GM23338 (cell line): ENCODE results near the gene DSG2. TPM values are rescaled to one million over a fixed set of nuclear protein-coding genes. Genes with fewer than 3 reads are reported as not detected.

ENCODE experiments used
- ATAC-seq: fragments of 200-7000 bp; cut with Tn5 transposase; 3 replicates; pipeline ENCODE4 v1.9.1; 2020
- DNase-seq: peaks from one replicate; pipeline ENCODE4 v3.0.0-alpha.2; 2015; ENCODE audit warnings: low spot score
- H2AFZ ChIP-seq: fragments of 200-600 bp; sonication (generic); 2 replicates; pipeline ENCODE4 v1.8.0; 2016; ENCODE audit warnings: antibody characterized with exemption, mild to moderate bottlenecking, moderate library complexity
- H3F3A ChIP-seq: fragments of 200-600 bp; sonication (generic); replicated peaks from 2 replicates; pipeline ENCODE4 v1.8.0; 2017; ENCODE audit warnings: antibody characterized with exemption, mixed run types, low read depth
- H3K27ac ChIP-seq: fragments of 200-600 bp; sonication (generic); 2 replicates; pipeline ENCODE4 v1.6.1; 2016; ENCODE audit warnings: low read depth
- H3K27me3 ChIP-seq: fragments of 200-600 bp; sonication (generic); 2 replicates; pipeline ENCODE4 v1.8.0; 2016; ENCODE audit warnings: mild to moderate bottlenecking, mixed run types, moderate library complexity; ENCODE audit not compliant: insufficient read depth
- H3K36me3 ChIP-seq: fragments of 200-600 bp; sonication (generic); 2 replicates; pipeline ENCODE4 v1.8.0; 2016; ENCODE audit warnings: mild to moderate bottlenecking; ENCODE audit not compliant: insufficient read depth
- H3K4me1 ChIP-seq: fragments of 200-600 bp; sonication (generic); 2 replicates; pipeline ENCODE4 v1.8.0; 2016; ENCODE audit warnings: mild to moderate bottlenecking, moderate library complexity; ENCODE audit not compliant: insufficient read depth
- H3K4me2 ChIP-seq: fragments of 200-600 bp; sonication (generic); 2 replicates; pipeline ENCODE4 v1.7.1; 2017; ENCODE audit warnings: mixed run types
- H3K4me3 ChIP-seq: fragments of 200-600 bp; sonication (generic); 2 replicates; pipeline ENCODE4 v1.6.1; 2016; ENCODE audit warnings: mixed run types
- H3K79me2 ChIP-seq: fragments of 200-600 bp; sonication (generic); replicated peaks from 2 replicates; pipeline ENCODE4 v1.8.0; 2017; ENCODE audit warnings: mild to moderate bottlenecking; ENCODE audit not compliant: insufficient read depth
- H3K9me2 ChIP-seq: fragments of 200-600 bp; sonication (generic); 2 replicates; pipeline ENCODE4 v1.8.0; 2017; ENCODE audit not compliant: insufficient read depth
- H4K20me1 ChIP-seq: fragments of 200-600 bp; sonication (generic); replicated peaks from 2 replicates; pipeline ENCODE4 v1.8.0; 2017; ENCODE audit warnings: mild to moderate bottlenecking; ENCODE audit not compliant: insufficient read depth
- H3K27ac Mint-ChIP-seq: 2 replicates; pipeline ENCODE4 v1.8.0; 2020; ENCODE audit warnings: inconsistent platforms, mild to moderate bottlenecking, moderate library complexity, mixed read lengths
- H3K27me3 Mint-ChIP-seq: 3 replicates; pipeline ENCODE4 v1.8.0; 2022; ENCODE audit warnings: low read depth, mild to moderate bottlenecking, moderate library complexity, mixed read lengths, inconsistent platforms; ENCODE audit not compliant: insufficient read depth, poor library complexity
- H3K36me3 Mint-ChIP-seq: 3 replicates; pipeline ENCODE4 v1.8.0; 2021; ENCODE audit warnings: low read depth, mild to moderate bottlenecking, inconsistent platforms, moderate library complexity, mixed read lengths
- H3K4me1 Mint-ChIP-seq: 3 replicates; pipeline ENCODE4 v1.8.0; 2020; ENCODE audit warnings: mild to moderate bottlenecking, inconsistent platforms, mixed read lengths
- H3K4me3 Mint-ChIP-seq: 3 replicates; pipeline ENCODE4 v1.8.0; 2021; ENCODE audit warnings: moderate library complexity, mild to moderate bottlenecking, inconsistent platforms, mixed read lengths
- H3K9me3 Mint-ChIP-seq: 3 replicates; pipeline ENCODE4 v1.8.0; 2020; ENCODE audit warnings: moderate library complexity, mild to moderate bottlenecking, inconsistent platforms, mixed read lengths
- CREB1 ChIP-seq: fragments of 250-450 bp; sonication (Bioruptor Pico); IDR thresholded peaks from 2 replicates; pipeline ENCODE4 v1.5.0; 2020; ENCODE audit warnings: low read depth, mild to moderate bottlenecking, moderate library complexity
- EZH2 ChIP-seq: fragments of 200-600 bp; sonication (generic); IDR thresholded peaks from one replicate; pipeline ENCODE4 v1.8.0; 2017; ENCODE audit warnings: antibody characterized with exemption, mild to moderate bottlenecking, low read depth; ENCODE audit not compliant: unreplicated experiment
- EZH2phosphoT487 ChIP-seq: fragments of 200-600 bp; sonication (generic); IDR thresholded peaks from one replicate; pipeline ENCODE4 v1.8.1; 2018; ENCODE audit warnings: antibody characterized with exemption; ENCODE audit not compliant: unreplicated experiment
- JUNB ChIP-seq: IDR thresholded peaks from one replicate; pipeline ENCODE4 v1.6.1; 2016; ENCODE audit warnings: antibody characterized with exemption; ENCODE audit not compliant: unreplicated experiment
- NANOG ChIP-seq: IDR thresholded peaks from 2 replicates; pipeline ENCODE4 v1.6.1; 2016; ENCODE audit warnings: antibody characterized with exemption, borderline replicate concordance
- POLR2AphosphoS5 ChIP-seq: IDR thresholded peaks from 2 replicates; pipeline ENCODE4 v1.6.1; 2016; ENCODE audit warnings: antibody characterized with exemption, low read depth
- REST ChIP-seq: IDR thresholded peaks from one replicate; pipeline ENCODE4 v1.6.1; 2018; ENCODE audit warnings: antibody characterized with exemption; ENCODE audit not compliant: unreplicated experiment
- STAT1 ChIP-seq: IDR thresholded peaks from one replicate; pipeline ENCODE4 v1.6.1; 2016; ENCODE audit warnings: antibody characterized with exemption; ENCODE audit not compliant: unreplicated experiment
- ZNF114 ChIP-seq: fragments of 250-450 bp; sonication (Bioruptor Pico); IDR thresholded peaks from 2 replicates; pipeline ENCODE4 v1.5.0; 2020; ENCODE audit warnings: mild to moderate bottlenecking, moderate library complexity
- ZNF331 ChIP-seq: fragments of 250-450 bp; sonication (Bioruptor Pico); IDR thresholded peaks from 2 replicates; pipeline ENCODE4 v1.5.0; 2020; ENCODE audit warnings: low read depth, mild to moderate bottlenecking, moderate library complexity
- polyA plus RNA-seq: library from polyadenylated mRNA; unstranded; fragments of >200 nt; fragmentation: Nextera tagmentation; extraction: Ambion mirVana; gene quantifications from 2 replicates; pipeline ENCODE4 v1.2.1, GENCODE V29; 2016
- total RNA-seq: library from RNA; depleted of rRNA; stranded (reverse); fragments of >200 nt; shearing (Covaris generic); gene quantifications from 2 replicates; pipeline ENCODE4 v1.2.3, GENCODE V29; 2014
- TF ChIP-seq, protein P1 (sequence below), 2 experiments: fragments of 200-600 bp in 1 of 2; sonication (generic) in 1 of 2; conservative IDR thresholded peaks; 2 replicates each; pipeline versions ENCODE4 v1.5.1 to v1.6.1; 2016 to 2017; ENCODE audit warnings: antibody characterized with exemption in 2 of 2, low read depth in 2 of 2, mild to moderate bottlenecking in 2 of 2, moderate library complexity in 1 of 2
- TF ChIP-seq, protein P2 (sequence below): fragments of 250-450 bp; sonication (Bioruptor Pico); IDR thresholded peaks from 2 replicates; pipeline ENCODE4 v1.5.0; 2020; ENCODE audit warnings: mild to moderate bottlenecking, moderate library complexity
- TF ChIP-seq, protein P3 (sequence below): IDR thresholded peaks from 2 replicates; pipeline ENCODE4 v1.6.1; 2016; ENCODE audit warnings: antibody characterized with exemption

DSG2 gene
- total and polyA plus RNA-seq, 2 experiments from 2014 or later: 44.7 to 144 TPM

GRCh38 chr18:31576670-31577069 lies 78.7 kb downstream of the DSG2 start:
- no peak overlapping the region for H3K27ac Mint-ChIP-seq
- H3K9me3 Mint-ChIP-seq: no peaks in the 10 kb centered on the region

More at GRCh38 chr18:31576670-31577069, 78.7 kb downstream of the DSG2 start:
- TF ChIP-seq, protein P1, sequence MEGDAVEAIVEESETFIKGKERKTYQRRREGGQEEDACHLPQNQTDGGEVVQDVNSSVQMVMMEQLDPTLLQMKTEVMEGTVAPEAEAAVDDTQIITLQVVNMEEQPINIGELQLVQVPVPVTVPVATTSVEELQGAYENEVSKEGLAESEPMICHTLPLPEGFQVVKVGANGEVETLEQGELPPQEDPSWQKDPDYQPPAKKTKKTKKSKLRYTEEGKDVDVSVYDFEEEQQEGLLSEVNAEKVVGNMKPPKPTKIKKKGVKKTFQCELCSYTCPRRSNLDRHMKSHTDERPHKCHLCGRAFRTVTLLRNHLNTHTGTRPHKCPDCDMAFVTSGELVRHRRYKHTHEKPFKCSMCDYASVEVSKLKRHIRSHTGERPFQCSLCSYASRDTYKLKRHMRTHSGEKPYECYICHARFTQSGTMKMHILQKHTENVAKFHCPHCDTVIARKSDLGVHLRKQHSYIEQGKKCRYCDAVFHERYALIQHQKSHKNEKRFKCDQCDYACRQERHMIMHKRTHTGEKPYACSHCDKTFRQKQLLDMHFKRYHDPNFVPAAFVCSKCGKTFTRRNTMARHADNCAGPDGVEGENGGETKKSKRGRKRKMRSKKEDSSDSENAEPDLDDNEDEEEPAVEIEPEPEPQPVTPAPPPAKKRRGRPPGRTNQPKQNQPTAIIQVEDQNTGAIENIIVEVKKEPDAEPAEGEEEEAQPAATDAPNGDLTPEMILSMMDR (conservative IDR thresholded peaks at IDR 0.05; ENCODE audit: low read depth in 2 of 2): no peak
- TF ChIP-seq EZH2 (no peak), STAT1 (no peak), REST (no peak), ZNF331 (CRISPR knock-in tag) (no peak), NANOG (no peak), ZNF114 (CRISPR knock-in tag) (no peak), JUNB (no peak), EZH2phosphoT487 (no peak), POLR2AphosphoS5 (no peak), CREB1 (no peak)
- TF ChIP-seq, protein P2, sequence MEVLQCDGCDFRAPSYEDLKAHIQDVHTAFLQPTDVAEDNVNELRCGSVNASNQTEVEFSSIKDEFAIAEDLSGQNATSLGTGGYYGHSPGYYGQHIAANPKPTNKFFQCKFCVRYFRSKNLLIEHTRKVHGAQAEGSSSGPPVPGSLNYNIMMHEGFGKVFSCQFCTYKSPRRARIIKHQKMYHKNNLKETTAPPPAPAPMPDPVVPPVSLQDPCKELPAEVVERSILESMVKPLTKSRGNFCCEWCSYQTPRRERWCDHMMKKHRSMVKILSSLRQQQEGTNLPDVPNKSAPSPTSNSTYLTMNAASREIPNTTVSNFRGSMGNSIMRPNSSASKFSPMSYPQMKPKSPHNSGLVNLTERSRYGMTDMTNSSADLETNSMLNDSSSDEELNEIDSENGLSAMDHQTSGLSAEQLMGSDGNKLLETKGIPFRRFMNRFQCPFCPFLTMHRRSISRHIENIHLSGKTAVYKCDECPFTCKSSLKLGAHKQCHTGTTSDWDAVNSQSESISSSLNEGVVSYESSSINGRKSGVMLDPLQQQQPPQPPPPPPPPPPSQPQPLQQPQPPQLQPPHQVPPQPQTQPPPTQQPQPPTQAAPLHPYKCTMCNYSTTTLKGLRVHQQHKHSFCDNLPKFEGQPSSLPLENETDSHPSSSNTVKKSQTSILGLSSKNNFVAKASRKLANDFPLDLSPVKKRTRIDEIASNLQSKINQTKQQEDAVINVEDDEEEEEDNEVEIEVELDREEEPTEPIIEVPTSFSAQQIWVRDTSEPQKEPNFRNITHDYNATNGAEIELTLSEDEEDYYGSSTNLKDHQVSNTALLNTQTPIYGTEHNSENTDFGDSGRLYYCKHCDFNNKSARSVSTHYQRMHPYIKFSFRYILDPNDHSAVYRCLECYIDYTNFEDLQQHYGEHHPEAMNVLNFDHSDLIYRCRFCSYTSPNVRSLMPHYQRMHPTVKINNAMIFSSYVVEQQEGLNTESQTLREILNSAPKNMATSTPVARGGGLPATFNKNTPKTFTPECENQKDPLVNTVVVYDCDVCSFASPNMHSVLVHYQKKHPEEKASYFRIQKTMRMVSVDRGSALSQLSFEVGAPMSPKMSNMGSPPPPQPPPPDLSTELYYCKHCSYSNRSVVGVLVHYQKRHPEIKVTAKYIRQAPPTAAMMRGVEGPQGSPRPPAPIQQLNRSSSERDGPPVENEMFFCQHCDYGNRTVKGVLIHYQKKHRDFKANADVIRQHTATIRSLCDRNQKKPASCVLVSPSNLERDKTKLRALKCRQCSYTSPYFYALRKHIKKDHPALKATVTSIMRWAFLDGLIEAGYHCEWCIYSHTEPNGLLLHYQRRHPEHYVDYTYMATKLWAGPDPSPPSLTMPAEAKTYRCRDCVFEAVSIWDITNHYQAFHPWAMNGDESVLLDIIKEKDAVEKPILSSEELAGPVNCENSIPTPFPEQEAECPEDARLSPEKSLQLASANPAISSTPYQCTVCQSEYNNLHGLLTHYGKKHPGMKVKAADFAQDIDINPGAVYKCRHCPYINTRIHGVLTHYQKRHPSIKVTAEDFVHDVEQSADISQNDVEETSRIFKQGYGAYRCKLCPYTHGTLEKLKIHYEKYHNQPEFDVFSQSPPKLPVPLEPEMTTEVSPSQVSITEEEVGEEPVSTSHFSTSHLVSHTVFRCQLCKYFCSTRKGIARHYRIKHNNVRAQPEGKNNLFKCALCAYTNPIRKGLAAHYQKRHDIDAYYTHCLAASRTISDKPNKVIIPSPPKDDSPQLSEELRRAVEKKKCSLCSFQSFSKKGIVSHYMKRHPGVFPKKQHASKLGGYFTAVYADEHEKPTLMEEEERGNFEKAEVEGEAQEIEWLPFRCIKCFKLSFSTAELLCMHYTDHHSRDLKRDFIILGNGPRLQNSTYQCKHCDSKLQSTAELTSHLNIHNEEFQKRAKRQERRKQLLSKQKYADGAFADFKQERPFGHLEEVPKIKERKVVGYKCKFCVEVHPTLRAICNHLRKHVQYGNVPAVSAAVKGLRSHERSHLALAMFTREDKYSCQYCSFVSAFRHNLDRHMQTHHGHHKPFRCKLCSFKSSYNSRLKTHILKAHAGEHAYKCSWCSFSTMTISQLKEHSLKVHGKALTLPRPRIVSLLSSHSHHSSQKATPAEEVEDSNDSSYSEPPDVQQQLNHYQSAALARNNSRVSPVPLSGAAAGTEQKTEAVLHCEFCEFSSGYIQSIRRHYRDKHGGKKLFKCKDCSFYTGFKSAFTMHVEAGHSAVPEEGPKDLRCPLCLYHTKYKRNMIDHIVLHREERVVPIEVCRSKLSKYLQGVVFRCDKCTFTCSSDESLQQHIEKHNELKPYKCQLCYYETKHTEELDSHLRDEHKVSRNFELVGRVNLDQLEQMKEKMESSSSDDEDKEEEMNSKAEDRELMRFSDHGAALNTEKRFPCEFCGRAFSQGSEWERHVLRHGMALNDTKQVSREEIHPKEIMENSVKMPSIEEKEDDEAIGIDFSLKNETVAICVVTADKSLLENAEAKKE (CRISPR knock-in tag): no peak
- TF ChIP-seq, protein P3, sequence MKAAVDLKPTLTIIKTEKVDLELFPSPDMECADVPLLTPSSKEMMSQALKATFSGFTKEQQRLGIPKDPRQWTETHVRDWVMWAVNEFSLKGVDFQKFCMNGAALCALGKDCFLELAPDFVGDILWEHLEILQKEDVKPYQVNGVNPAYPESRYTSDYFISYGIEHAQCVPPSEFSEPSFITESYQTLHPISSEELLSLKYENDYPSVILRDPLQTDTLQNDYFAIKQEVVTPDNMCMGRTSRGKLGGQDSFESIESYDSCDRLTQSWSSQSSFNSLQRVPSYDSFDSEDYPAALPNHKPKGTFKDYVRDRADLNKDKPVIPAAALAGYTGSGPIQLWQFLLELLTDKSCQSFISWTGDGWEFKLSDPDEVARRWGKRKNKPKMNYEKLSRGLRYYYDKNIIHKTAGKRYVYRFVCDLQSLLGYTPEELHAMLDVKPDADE: no peak
- Histone ChIP-seq H3K9me2 (peaks cover 11% of the 10 kb centered on the region), H3K79me2 (no peaks in the 10 kb centered on the region), H3K27ac (no peak overlapping the region), H3F3A (no peaks in the 10 kb centered on the region), H4K20me1 (no peaks in the 10 kb centered on the region), H3K36me3 (no peaks in the 10 kb centered on the region), H2AFZ (no peak overlapping the region; the same call in 1 of the 2 replicates), H3K4me2 (no peak overlapping the region), H3K27me3 (no peaks in the 10 kb centered on the region), H3K4me1 (no peaks in the 10 kb centered on the region), H3K4me3 (no peak overlapping the region)
- peaks cover 2% of the 10 kb centered on the region for H3K27me3 Mint-ChIP-seq
- H3K4me1 Mint-ChIP-seq: peaks cover 3% of the 10 kb centered on the region; the same call in 1 of the 3 replicates
- H3K4me3 Mint-ChIP-seq: no peak overlapping the region
- no peaks in the 10 kb centered on the region for H3K36me3 Mint-ChIP-seq
- ATAC-seq (no peak), DNase-seq (no peak)
